Effector CD8-positive, alpha-beta T cell (primary cell): ENCODE results near the gene BEST4.
"Not testable (repeated sequence)": the region's sequence is repeated elsewhere in the genome, so short reads cannot be mapped to it uniquely, and the experiment has no call there.

Source experiments
- DNase-seq: peaks from one replicate; lab custom pipeline; 2025; lab: John Stamatoyannopoulos, UW

BEST4 gene

DNA sequence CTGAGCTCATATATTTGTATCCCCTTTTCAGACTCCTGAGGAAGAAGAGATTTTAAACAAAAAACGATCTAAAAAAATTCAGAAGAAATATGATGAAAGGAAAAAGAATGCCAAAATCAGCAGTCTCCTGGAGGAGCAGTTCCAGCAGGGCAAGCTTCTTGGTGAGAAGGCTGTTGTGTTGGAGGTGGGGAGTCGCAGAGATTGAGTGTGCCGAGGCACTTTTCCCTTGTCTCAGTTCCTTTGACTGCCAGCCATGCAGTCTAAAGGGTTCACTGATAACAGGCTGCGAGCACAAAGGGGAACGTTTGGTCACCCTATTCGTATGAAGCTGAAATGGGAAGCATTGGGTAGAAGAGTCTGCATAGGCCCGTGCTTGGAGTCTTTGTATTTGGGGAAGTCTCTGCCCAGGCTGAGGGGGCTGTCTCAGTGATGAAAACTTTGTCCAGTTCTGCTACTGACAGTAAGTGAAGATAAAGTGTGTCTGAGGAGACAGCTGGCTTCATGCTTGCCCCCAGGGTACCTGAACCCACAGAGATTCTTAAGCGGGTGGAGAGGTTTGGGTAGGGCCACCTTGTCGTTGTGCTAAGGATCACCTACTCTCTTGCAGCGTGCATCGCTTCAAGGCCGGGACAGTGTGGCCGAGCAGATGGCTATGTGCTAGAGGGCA lies 9.9 kb downstream of the BEST4 start:
- no peak for DNase-seq

DNA sequence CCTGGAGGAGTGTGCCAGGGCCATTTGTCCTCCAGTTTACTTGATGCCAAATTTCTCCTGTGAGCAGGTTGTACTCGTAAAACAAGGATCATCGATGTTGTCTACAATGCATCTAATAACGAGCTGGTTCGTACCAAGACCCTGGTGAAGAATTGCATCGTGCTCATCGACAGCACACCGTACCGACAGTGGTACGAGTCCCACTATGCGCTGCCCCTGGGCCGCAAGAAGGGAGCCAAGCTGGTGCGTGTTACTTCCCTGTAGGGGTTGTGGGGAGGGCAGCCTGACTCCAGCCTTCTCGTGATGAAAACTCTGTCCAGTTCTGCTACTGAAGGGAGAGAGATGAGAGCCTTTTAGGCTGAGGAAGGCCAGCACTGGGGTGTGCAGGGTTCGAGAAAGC lies 10.4 kb downstream of the BEST4 start:
- DNase-seq = no peak

DNA sequence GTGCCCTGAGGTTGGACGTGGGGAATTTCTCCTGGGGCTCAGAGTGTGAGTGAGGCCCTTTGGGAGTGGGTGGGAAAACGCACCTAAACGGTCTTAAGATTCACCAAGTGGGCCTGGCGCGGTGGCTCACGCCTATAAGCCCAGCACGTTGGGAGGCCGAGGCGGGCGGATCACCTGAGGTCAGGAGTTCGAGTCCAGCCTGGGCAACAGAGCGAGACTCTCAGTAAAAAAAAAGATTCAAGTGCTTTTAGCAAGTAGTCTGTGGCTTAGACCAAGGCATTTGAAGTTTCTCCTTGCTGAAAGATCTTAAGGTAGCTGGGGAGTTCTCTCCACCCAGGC lies 11.3 kb downstream of the BEST4 start:
- DNase-seq = no peak

DNA sequence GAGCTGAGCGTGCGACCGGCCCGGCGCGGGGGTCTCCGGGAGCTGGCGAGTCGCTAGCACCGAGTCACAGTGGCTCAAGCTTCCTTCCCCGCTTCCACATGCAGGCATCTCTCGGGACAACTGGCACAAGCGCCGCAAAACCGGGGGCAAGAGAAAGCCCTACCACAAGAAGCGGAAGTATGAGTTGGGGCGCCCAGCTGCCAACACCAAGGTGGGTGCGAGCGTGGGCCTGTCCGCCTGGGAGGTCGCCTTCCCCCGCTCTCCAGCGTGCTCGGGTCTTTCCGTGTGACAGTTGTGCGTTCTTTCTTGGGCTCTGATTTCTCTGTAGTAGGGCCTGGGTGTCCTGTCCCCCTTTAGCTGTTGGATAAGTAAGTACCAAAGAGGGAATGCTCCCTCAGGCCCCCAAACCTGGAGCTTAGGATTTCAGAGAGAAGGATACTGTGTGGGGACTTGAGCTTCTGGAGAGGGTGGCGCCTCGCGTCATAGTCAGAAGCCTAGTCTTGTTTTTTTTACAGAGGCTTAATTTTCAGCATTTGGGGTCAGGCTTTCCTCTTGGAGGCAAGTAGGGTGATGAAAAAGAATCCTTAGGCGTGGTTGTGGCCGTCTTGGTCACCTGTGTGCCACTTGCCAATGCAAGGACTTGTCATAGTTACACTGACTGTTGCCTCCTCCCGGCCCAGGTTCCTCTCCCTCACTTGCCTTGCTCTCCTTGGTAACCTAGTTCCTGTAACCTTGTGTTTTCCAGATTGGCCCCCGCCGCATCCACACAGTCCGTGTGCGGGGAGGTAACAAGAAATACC lies 11.8 kb downstream of the BEST4 start:
- DNase-seq = no peak

DNA sequence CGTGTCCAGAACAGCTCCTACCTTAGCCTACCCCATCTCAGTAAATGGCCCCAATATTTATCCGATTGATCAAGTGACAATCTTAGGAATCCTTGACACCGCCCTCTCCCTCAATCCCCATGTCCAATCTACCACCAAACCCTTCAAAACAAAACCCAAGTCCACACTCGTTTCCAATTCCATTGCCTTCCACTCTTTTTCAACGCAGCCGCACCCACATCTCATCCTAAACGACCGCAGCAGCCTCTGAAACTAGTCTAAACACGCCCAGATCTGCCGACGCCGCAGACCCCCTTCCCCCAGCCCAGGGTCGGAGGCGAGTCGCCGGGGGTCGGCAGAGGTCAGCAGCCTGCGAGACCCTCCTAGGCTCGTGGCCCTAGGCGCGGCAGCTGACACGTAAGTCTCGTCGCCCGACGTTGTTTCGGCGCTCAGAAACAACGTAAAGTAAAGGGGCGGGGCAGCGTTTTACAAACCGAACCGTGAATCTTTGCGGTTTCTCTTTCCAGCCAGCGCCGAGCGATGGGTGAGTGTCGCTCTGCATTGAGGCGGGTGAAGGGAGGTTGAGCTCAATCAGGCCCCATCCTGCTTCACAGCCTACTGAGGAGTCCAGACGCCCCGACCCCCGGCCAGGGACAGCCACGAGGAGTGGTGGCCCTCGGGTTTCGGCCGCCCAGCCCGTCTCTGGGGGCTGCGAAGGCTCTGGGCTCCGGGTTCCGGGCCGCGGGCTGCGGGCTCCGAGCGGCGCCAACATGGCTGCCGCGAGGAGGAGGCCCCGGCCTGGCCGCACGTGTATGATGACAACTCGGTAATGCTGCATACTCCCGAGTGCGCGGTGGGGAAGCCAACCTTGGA lies 12.7 kb downstream of the BEST4 start, which contains the start of gene RPS8:
RPS8 (plus strand) TSS at position 463 of the 852 bp plus-strand sequence; CDS start at position 520, 57 bp downstream.
- DNase-seq = peak; percentile 80

DNA sequence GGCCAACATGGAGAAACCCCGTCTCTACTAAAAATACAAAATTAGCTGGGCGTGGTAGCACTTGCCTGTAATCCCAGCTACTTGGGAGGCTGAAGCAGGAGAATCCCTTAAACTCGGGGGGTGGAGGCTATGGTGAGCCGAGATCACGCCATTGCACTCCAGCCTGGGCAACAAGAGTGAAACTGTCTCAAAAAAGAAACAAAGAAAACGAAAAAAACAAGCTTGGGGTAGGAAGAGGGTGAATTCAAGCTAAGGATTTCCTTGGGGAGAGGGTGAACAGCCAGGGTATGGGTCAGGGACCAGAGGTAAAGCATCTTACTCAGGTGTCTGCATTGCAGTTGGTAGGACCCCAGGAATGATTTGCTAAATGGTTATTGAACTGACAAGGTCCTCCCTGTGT lies 21.5 kb downstream of the BEST4 start:
- DNase-seq = not testable (repeated sequence)

DNA sequence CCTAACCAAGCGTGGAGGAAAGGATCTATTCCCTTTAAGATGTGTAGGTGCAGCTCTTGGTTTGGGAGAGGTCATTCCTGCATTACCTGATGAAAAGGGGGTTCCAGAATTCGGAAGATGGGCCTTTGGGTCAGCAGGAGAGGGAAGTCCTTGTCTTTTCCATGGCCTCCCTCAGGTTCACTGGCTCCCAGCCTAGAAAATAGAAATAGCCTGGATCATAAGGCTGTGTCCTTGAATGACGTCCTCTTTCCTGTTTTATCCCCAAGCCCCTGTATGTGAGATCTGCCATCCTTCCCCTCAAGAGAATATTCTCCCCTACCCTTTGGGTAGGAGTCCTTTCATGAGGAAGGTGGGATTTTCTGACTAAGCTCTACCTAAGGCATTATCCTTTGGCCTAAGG lies 27.1 kb downstream of the BEST4 start:
- no peak for DNase-seq

DNA sequence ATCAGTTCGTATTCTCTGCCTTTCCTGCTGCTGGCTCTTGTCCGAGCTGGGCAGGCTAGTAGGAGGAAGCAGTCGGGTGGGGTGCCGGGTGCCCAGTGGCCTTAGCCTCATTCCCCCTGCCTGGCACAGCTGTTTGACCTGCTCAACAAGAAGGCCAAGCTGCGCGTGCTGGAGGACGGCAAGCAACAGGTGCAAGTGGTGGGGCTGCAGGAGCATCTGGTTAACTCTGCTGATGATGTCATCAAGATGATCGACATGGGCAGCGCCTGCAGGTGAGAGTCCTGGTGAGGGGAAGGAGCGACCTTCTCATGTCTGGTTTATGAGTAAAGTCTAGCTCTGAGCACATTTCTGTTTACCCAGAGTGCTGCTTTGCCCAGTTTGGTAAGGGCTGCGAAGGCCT lies 28.9 kb downstream of the BEST4 start:
- DNase-seq = no peak

DNA sequence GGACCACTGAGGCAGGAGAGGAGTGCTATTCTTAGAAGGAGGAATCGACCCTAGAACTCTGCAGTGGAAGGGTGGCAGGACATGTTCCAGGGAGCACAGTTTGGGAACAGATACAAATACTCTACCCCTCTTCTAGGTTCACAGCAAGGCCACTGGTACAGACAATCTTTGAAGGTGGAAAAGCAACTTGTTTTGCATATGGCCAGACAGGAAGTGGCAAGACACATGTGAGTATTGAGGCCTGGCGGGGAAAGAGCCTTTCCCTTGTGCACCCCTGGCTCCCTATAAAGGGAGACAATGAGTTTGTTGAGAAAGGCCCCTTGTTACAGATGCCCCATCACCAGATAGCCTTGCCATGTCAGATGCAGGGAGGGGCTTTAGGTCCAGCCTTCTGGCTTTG lies 30.6 kb downstream of the BEST4 start:
- DNase-seq = no peak

DNA sequence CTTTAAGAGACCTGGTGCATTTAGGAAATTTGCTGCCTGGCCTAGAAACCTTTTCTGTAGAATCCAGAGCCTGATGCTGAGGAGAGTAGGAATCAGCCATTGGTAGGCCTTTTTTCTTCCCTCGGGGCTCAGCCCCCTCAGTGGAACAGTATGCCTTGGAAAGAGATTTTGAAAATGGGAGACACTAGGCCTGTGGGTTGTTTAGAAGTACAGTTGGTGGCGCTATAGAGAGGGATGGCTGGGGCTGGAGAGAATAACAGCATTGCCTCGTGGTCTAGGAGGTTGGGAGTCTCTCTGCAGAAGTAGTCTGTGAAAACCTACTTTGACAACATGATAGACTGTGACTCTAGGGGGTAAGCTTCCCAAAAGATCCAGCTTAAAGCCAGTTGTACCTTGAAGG lies 40.1 kb downstream of the BEST4 start:
- no peak for DNase-seq

DNA sequence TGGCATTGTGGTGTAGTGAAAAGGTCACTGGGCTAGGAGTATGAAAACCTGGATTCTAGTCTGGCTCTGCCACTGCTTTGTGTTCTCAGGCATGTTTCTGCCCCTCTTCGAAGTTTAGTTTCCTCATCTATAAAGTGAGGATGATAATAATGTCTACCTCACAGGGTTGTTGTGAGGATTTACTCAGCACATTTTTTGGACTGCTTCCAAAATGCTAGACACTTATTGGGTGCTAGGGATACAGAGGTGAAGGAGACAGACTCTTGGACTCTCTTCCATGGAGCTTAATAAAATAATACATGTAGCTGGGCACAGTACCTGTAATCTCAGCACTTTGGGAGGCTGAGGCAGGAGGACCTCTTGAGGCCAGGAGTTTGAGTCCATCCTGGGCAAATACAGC lies 44.8 kb downstream of the BEST4 start:
- DNase-seq = no peak

DNA sequence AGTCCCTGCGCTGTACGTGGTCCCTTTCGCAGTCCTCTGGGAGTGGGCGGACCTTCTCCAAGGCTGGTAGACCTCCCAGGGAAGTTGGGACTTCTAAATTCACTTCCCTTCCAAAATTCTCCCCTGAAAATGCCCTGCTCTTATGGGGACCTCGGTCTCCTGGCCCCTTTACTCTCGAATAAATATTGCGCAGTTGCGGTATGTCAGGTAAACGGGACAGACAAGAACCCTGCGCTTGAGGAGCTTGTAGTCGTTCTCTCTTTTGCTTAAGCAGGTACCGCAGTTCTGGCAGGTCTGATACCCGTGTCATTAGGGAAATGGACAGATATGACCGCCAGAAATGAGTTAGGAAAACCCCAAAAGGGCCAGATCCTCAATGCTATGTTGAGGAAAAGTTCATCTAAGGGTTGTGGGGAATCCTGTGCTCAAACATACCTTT lies 47.8 kb downstream of the BEST4 start:
- no peak for DNase-seq

DNA sequence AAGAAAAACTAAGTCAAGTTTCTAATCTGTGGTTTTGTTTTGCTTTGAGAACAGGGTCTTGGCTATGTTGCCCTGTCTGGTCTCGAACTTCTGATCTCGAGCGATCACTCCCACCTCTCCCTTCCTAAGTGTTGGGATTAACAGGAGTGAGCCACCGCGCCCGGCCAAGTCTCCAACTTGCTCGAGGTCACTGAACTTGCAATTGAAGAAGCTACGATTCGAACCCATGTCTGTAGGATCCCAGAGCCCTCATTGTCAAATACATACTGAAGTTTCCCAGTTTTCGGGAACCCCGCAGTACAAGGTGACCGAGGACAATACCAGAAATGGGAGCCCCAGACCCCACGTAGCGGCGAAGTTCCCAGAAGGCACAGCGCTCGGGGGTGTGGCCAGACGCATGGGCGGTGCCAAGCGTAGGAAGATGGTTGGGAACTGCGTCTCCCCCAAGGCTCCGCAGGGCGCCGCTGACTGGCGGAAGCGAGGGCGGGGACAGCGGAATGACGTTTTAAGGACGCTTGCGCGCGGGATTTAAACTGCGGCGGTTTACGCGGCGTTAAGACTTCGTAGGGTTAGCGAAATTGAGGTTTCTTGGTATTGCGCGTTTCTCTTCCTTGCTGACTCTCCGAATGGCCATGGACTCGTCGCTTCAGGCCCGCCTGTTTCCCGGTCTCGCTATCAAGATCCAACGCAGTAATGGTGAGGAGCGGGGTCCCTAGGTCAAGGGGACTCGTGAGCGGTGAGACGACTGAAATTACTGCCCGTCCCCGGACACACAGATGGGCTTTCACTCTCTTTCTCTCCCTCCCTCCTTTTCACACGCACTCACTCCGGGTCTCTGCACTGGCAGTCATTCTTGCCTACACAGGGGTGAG lies 48.4 kb downstream of the BEST4 start, which contains the start of gene KIF2C:
KIF2C (plus strand) TSS at position 531 of the 872 bp plus-strand sequence; CDS start at position 627, 96 bp downstream.
- peak; percentile 91 for DNase-seq

DNA sequence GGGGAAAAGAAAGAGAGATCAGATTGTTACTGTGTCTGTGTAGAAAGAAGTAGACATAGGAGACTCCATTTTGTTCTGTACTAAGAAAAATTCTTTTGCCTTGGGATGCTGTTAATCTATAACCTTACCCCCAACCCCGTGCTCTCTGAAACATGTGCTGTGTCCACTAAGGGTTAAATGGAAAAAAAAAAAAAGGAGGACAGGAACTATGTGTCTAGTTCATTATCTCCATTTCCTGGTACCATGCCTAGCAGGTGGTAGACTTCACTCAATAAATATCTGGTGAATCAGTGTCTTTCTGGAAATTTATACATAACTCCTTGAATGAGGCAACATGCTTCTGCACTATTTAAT lies 49.0 kb downstream of the BEST4 start:
- DNase-seq = not testable (repeated sequence)

DNA sequence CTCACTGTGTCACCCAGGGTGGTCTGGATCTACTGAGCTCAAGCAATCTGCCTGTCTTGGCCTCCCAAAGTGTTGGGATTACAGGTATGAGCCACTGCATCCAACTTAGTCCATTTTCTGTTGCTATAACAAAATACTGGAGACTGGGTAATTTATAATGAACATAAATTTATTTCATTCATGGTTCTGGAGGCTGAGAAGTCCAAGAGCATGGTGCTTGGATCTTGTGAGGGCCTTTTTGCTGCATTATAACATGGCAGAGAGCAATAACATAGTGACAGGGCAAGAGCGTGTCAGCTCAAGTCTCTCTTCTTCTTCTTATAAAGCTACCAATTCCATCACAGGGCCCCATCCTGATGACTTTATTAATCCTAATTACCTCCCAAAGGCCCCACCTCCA lies 52.0 kb downstream of the BEST4 start:
- DNase-seq = no peak

DNA sequence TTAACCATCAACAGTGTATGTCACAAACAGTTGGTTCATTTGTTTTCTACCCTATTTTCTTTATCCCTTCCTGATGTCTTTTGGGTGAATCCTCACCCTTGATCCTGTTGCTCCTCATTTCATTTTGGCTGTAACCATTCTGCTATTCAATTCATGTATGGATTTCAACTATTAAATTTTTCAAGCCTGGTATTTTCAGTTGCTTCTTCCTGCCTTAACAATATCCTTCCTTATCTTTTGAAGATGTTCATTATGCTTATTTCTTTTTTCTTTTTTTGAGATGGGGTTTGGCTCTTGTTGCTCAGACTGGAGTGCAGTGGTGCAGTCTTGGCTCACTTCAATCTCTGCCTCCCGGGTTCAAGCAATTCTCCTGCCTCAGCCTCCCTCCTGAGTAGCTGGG lies 54.2 kb downstream of the BEST4 start:
- DNase-seq = no peak
